Putamen (tissue), 1 donor: Measurements from ENCODE around the gene ZFPM1.
"Not testable (repeated sequence)": the region's sequence is repeated elsewhere in the genome, so short reads cannot be mapped to it uniquely, and the experiment has no call there.

Experiments
- DNase-seq: peaks from one replicate; pipeline ENCODE4 v3.0.0-alpha.2; 2016; ENCODE audit warnings: low spot score

ZFPM1 gene

GRCh38 chr16:88453217-88453531 is at the start of gene ZFPM1:
Gene ZFPM1 (plus strand): TSS chr16:88453280. CDS start chr16:88453639, 359 bp downstream.
- DNase-seq, result no peak

GRCh38 chr16:88403794-88404581 is 49.1 kb upstream of the ZFPM1 start:
- no peak for DNase-seq

- DNase-seq, result no peak
Measured at GRCh38 chr16:88404769-88405168, 48.3 kb upstream of the ZFPM1 start.

- DNase-seq, result no peak
Measured at GRCh38 chr16:88405216-88406060, 47.6 kb upstream of the ZFPM1 start.

GRCh38 chr16:88406096-88407041 is 46.7 kb upstream of the ZFPM1 start:
- DNase-seq, result no peak

GRCh38 chr16:88407042-88407420 is 46.0 kb upstream of the ZFPM1 start:
- no peak for DNase-seq

- DNase-seq, result no peak
Measured at GRCh38 chr16:88407807-88408206, 45.3 kb upstream of the ZFPM1 start.

- no peak for DNase-seq
Measured at GRCh38 chr16:88408561-88409142, 44.4 kb upstream of the ZFPM1 start.

GRCh38 chr16:88409296-88410065 is 43.6 kb upstream of the ZFPM1 start:
- no peak for DNase-seq

GRCh38 chr16:88410297-88410968 is 42.6 kb upstream of the ZFPM1 start:
- DNase-seq, result not testable (repeated sequence)

GRCh38 chr16:88411951-88412576 is 41.0 kb upstream of the ZFPM1 start:
- no peak for DNase-seq

- DNase-seq, result no peak
Measured at GRCh38 chr16:88412766-88413165, 40.3 kb upstream of the ZFPM1 start.

- no peak for DNase-seq
Measured at GRCh38 chr16:88413231-88413630, 39.8 kb upstream of the ZFPM1 start.

- no peak for DNase-seq
Measured at GRCh38 chr16:88413631-88414030, 39.4 kb upstream of the ZFPM1 start.

- no peak for DNase-seq
Measured at GRCh38 chr16:88414521-88415380, 38.3 kb upstream of the ZFPM1 start.

GRCh38 chr16:88415381-88415705 is 37.7 kb upstream of the ZFPM1 start:
- no peak for DNase-seq

GRCh38 chr16:88415713-88416323 is 37.3 kb upstream of the ZFPM1 start:
- DNase-seq, result no peak

- DNase-seq, result no peak
Measured at GRCh38 chr16:88416686-88417085, 36.4 kb upstream of the ZFPM1 start.
